Nucleus accumbens (tissue), 56 donors: ENCODE data around the gene LGALS7B.
"Not testable (repeated sequence)": the region's sequence is repeated elsewhere in the genome, so short reads cannot be mapped to it uniquely, and the experiment has no call there.

Experiments
- DNase-seq, 56 donors: peaks; one replicate each; lab custom pipeline; 2025; lab: John Stamatoyannopoulos, UW

Gene LGALS7B

DNA sequence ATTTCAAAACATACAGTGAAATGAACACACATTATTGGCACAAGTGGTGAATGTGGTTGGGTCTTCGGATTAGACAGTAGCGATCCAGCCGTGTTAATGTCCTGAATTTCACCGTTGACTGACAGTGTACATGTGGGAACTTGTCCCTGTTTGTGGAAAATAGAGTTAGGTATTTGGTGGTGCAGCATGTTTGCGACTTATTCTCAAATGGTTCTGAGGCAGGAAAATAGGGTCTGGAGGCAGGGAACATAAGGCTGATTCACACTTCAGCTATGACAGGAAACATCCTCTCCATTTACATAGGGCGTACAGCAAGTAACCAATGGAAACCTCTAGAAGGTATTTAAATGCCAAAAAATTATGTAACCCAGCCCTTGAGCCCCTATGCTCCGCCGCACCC, 4.2 kb downstream of the LGALS7B start:
- no peak for DNase-seq

DNA sequence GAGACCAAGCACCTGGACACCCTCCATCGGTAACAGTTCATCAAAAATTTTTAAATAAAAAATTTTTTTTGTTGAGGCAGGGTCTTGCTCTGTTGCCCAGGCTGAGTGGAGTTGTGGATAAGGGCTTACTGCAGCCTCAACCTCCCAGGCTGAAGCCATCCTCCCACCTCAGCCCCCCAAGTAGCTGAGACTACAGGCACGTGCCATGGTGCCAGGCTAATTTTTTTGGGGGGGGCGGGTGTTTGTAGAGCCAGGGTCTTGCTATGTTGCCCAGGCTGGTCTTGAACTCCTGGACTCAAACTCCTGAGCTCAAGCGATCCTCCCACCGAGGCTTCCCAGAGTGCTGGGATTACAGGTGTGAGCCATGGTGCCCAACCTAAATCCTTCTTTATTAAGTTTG, 4.7 kb downstream of the LGALS7B start:
- DNase-seq: no peak

DNA sequence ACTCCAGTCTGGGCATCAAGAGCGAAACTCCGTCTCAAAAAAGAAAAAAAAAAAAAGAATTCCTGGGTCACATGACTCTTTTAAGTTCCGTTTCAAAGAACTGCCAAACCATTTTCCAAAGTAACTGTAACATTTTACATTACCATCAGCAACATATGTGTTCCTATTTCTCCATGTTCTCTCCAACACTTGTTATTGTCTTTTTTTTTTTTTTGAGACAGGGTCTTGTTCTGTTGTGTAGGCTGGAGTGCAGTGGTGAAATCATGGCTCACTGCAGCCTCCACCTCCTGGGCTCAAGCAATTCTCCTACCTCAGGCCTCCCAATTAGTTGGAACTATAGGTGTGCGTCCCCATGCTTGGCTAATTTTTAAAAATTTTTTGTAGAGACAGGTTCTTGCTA, 6.5 kb downstream of the LGALS7B start:
- no peak for DNase-seq

DNA sequence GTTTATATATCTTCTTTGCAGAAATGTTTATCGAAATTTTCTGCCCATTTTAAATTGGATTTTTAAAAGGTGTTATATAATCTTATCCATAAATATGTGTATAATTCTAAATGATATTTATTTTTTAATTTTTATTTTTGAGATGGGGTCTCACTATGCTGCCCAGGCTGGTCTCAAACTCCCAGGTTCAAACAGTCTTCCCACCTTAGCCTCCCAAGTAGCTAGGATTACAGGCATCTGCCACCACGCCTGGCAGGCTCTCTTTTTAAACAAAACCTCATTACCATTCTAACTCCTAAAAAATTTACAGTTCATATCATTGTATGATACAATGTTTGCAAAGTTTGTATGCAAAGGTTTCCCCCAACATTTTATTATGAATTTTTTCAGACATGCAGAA, 7.2 kb downstream of the LGALS7B start:
- no peak for DNase-seq

DNA sequence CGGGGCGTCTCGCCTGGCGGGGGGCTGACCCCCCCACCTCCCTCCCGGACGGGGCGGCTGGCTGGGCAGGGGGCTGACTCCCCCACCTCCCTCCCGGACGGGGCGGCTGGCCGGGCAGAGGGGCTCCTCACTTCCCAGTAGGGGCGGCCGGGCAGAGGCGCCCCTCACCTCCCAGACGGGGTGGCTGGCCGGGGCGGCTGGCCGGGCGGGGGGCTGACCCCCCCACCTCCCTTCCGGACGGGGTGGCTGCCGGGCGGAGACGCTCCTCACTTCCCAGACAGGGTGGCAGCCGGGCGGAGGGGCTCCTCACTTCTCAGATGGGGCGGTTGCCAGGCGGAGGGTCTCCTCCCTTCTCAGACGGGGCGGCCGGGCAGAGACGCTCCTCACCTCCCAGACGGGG, 8.8 kb downstream of the LGALS7B start:
- not testable (repeated sequence) for DNase-seq

GRCh38 chr19:38799104-38799503, 10.1 kb downstream of the LGALS7B start:
- no peak for DNase-seq

DNA sequence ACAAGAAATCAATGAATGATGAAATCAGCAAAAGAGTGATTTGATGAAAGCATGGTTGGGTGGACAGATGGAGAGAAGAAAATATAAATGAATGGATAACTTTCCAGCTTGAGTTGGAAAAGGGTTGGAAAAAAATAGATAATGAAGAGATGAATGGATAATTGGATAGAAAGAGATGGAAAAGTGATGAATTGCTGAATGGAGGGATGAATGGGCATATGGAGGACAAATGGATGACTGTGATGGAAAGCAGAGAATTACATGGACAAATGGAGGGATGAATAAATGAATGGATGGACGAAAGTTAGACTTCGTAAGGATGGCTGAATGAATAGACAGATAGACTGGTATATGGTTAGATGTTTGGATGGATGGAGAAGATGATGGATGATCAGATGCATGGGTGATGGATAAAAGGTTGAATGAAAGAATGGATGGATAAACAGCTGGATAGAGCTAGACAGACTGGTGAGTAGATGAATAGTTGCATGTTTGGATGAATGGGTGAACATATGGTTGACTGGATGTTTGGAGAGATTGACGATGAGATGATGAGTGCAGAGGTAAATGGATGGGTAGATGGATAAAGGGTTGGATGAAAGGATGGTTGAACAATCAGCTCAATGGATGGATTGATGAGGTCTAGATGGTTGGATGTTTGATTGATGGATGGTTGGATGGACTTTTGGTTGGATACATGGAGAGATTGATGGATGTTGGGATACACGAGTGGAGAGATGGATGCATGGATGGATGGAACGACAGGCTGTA, 11.8 kb downstream of the LGALS7B start:
- DNase-seq: no peak

DNA sequence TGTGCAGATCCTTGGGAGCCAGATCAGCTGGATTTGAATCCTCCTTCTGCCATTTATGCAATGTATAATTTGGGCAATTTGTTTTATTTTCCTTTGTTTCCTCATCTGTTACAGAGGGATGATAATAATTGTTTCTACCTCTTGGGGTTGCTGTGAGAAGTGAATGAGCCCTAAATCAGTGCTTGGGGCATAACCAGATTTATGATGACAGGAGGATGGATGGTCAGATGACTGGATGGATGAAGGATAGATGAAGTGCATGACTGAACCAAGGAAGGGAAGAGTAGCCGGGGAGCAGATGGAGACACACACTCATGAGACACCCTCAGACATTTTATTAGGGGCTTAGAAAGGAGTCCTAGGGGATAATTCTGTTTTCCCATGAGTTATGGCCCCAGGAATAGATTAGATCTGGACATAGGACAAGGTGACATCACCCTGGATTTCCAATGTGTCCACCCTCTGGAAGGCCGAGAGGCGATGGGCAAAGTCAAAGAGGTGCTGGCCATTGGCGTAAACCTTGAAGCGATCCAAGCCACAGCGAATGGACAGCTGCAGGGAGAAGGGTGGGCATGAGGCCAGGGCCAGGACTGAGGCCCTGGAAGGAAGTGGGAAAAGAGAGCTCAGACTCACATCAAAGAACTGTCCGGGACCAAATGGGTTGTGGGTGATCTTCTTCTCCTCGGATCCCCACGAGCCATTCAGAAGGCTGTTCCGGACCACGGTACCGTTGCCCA, 12.5 kb downstream of the LGALS7B start:
- DNase-seq: no peak

GRCh38 chr19:38803543-38803942, 14.5 kb downstream of the LGALS7B start:
- no peak for DNase-seq

GRCh38 chr19:38805180-38805579, 16.2 kb downstream of the LGALS7B start:
- DNase-seq: no peak

GRCh38 chr19:38806371-38806770, 17.4 kb downstream of the LGALS7B start:
- no peak for DNase-seq

DNA sequence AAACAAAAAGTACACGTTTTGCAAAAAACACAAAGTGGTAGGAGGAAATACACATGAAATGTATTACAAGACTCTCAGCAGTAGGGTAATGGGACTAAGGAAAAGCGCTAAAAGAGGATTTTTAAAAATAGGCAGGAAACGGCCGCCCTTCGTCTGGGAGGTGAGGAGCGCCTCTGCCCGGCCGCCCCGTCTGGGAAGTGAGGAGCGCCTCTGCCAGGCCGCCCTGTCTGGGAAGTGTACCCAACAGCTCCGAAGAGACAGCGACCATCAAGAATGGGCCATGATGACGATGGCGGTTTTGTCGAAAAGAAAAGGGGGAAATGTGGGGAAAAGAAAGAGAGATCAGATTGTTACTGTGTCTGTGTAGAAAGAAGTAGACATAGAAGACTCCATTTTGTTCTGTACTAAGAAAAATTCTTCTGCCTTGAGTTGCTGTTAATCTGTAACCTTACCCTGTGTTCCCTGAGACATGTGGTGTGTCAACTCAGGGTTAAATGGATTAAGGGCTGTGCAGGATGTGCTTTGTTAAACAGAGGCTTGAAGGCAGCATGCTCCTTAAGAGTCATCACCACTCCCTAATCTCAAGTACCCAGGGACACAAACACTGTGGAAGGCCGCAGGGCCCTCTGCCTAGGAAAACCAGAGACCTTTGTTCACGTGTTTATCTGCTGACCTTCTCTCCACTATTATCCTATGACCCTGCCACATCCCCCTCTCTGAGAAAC, 18.5 kb downstream of the LGALS7B start:
- not testable (repeated sequence) for DNase-seq

- DNase-seq: no peak
Observed at GRCh38 chr19:38808741-38809140, 19.7 kb downstream of the LGALS7B start.

DNA sequence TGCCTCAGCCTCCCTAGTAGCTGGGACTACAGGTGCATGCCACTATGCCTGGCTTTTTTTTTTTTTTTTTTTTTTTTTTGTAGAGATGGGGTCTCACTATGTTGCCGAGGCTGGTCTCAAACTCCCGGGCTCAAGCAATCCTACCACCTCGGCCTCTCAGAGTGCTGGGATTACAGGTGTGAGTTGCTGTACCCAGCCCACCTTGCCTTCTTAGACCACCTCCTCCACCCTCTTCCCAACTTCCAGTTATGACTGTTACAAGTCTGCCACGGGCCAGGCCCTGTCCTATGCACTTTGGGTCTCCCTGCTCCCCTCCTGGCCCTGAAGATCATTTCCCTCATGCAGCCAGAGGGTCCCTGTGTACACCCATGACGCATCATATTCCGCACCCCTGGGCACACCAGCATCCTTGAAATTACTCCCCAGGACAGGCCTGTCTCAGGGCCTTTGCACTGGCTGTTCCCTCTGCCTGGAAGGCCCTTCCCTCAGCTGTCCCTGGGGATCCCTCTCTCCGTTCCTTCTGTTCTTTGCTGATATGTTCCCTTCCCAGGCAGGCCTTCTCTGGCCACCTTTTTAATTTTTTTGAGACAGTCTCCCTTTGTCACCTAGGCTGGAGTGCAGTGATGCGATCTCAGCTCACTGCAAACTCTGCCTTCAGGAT, 20.7 kb downstream of the LGALS7B start:
- DNase-seq: no peak

DNA sequence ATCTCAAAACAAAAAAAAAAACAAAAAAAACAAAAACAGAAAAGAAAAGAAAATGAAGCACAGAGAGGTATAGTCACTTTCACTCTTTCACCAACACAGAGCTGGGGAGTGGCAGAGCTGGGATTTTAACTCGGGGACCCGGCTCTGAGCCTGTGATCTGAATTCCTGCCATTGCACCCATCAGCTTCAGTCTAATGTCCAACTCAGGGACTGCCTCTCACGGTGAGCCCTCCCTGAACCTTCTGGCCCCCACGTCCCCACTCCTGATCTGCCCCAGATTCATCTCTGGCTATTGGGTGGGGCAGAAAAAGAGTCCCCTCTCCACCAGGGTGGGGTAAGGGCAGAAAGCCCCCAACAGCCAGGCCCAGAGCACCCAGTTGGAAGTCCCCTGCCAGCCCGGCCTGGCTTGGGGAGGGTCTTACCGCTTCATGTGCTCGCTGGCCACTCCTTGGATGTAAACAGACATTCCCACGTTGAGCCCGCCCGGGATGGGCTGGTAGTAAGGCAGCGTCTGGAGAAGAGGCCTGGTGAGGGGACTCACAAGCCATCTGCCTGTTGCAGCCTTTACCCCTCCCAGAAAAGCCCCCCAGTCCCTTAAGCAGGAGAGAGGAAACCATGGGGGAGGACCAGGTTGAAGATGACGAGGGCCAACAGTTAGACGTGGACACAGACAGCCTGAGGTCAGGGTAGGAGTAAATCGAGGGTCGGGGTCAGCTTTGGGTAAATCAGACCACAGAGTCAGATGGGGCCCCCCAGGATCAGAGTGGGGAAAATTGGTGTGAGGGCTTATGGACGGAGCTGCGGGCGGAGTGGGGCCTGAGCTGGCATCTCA, 23.2 kb downstream of the LGALS7B start:
- no peak for DNase-seq

DNA sequence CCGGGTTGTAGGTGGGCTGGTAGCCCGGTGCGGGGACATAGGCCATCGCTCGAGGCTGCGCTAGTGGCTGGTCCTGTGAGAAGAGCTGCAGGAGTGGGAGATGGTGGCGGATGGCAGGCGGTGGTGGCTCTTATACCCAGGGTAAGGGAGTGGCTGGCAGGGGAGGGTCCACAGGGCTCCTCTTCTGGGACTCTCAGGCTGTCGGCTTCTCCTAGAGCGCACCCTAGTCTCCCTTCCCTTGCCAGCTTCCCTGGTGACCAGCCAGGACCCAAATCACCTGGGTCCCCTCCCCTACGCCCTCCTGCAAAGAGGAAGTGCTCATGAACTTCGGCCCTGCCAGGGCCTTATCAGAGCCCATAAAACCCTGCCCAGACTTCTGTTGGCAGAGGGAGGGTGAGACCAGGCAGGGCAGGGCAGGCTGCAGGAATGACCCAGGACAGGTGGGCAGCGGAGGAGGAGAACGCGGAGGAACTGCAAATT, 23.9 kb downstream of the LGALS7B start, which contains the start of gene LGALS4:
Gene LGALS4 (minus strand): TSS at position 105 of the 480 bp plus-strand sequence. CDS start 59 bp downstream, at position 46.
- DNase-seq: no peak

DNA sequence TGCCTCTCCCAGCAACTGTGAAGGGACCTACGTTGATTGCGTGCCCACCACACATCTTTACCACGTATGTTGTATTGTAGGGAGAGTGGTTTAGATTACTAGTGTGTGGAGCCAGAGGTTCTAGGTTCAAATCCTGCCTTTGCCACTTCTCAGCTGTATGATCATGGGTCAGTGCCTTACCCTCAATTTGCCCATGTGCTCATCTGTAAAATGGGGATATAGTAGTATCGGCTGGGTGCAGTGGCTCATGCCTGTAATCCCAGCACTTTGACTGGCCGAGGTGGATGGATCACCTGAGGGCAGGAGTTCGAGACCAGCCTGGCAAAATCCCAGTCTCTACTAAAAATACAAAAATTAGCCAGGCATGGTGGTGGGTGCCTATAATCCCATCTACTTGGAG, 24.3 kb downstream of the LGALS7B start:
- DNase-seq: no peak

GRCh38 chr19:38813932-38814331, 24.9 kb downstream of the LGALS7B start:
- not testable (repeated sequence) for DNase-seq
